Endothelial cell of hepatic sinusoid (primary cell): ENCODE measurements around the gene GINS2.

ENCODE experiments used
- in situ Hi-C: cut with HindIII; loops from 2 replicates; pipeline ENCODE4 v1.10.0; 2017; ENCODE audit warnings: low sequenced_read_pairs

GINS2 gene

GRCh38 chr16:85657267-85657650 is 31.5 kb downstream of the GINS2 start:
- in situ Hi-C loops = loop anchor here (5.0 kb wide), 1 partner anchor 65 kb away; no protein-coding TSS in a partner anchor

DNA sequence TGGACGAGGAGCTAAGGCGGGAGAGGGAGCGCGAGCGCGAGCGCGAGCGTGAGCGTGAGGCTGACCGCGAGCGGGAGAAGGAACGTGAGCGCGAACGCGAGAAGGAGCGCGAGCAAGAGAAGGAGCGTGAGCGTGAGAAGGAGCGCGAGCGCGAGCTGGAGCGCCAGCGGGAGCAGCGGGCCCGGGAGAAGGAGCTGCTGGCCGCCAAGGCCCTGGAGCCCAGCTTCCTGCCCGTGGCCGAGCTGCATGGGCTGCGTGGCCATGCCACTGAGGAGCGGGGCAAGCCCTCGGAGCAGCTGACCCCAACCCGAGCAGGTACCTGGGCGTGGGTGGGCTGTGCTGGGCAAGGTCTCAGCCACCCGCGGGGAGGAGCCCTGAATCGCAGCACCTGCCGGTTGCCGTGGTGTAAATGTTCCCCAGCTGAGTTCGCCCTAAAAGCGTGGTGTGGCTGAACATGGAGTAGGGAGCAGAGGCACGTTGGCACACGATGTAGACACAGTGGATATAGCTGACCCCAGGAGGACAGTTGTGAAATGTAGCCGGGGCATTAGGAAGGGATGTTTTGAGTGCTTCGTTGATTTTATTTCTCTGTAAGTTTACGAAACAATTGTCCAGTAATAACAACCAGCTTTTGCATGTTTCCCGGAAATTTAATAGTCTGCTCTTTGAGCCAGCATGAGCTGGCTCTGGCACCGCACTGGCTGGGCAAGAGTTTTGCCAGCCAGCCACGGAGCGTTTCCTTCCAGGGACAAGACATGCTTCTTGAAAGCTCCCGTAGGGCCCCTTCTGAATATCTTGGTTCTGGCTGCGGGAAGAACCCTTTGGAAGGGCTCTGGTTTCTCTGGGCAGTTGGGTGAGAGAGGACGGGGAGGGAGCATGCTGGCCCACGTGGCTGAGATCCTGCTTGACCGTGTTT is 32.1 kb downstream of the GINS2 start:
- in situ Hi-C loops = loop anchor here (5.0 kb wide), 1 partner anchor 66 kb away; no protein-coding TSS in a partner anchor

DNA sequence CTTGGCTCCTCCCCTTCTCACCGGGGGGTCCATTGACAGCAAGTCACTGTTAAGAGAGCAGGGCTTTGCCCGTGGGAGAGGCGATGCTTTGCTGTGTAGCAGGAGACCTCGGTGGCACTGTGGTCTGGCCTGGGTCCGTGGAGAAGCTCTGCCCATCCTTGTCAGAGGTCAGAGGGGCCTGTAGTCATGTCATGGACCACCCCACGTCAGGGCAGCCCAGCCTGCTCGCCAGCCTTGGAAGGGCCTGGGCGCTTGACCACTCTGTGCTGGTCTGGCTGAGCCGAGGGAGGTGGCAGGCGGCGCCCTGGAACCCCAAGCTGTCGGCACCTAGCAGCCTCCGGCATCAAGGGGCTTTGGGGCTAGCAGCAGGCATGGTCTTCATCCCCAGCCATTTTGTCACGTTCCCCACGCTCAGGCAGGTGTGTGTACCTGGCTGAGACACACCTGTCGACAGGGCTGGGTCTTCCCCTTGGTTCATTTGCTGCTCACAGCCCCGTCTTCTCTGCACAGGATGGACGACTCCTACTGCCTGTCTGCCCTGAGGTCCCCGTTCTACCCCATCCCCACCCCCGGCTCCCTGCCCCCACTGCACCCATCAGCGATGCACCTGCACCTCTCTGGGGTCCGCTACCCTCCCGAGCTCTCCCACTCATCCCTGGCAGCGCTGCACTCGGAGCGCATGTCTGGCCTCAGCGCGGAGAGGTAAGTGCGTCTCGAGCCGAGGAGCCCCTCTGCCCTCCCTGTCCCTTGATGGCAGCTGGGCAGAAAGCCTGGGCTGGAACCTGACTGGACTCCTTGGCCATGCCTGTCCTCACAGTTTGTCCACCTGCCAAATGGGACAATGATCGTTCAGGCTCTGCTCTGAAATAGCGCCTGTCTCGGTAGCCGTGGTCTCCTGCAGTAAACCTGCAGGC is 33.3 kb downstream of the GINS2 start:
- in situ Hi-C loops = loop anchor here (5.0 kb wide), 1 partner anchor 67 kb away; no protein-coding TSS in a partner anchor

DNA sequence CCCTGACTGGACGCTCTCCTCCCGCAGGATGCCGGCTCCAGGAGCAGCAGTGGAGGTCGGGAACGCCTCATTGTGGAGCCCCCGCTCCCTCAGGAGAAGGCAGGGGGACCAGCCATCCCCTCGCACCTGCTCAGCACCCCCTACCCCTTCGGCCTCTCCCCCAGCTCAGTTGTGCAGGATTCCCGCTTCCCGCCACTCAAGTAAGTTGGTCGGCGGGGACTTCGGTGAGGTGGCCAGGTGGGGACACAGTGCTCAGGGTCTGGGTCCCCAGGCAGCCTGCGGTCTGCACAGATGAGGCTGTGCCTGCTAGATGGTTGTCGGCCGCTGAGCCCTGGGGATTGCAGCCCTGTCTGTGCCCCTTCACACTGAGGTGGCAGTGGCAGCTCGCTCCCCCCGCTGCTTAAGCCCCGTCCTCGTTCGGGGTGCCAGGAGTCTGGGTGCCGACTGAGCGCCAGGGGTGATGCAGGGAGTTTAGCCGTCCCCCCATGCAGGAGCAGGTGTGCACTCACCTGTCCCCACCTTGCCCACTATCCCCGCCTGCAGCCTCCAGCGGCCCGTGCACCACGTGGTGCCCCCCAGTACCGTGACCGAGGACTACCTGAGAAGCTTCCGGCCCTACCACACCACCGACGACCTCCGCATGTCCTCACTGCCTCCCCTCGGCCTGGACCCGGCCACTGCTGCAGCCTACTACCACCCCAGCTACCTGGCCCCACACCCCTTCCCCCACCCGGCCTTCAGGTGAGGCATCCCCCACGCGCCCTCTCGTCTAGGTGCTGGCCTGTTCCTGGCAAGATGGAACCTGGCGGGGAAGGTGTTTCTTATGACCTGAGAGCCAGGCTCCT is 34.3 kb downstream of the GINS2 start:
- in situ Hi-C loops = loop anchor here (5.0 kb wide), 1 partner anchor 68 kb away; no protein-coding TSS in a partner anchor

- in situ Hi-C loops = no loop called here
Measured at GRCh38 chr16:85653290-85653891, 35.4 kb downstream of the GINS2 start.

GRCh38 chr16:85652431-85653221 is 36.1 kb downstream of the GINS2 start:
- in situ Hi-C loops = no loop called here

GRCh38 chr16:85651629-85652430 is 36.9 kb downstream of the GINS2 start:
- in situ Hi-C loops = no loop called here

- in situ Hi-C loops = no loop called here
Measured at GRCh38 chr16:85650844-85651628, 37.7 kb downstream of the GINS2 start.

- in situ Hi-C loops = no loop called here
Measured at GRCh38 chr16:85650135-85650843, 38.5 kb downstream of the GINS2 start.

DNA sequence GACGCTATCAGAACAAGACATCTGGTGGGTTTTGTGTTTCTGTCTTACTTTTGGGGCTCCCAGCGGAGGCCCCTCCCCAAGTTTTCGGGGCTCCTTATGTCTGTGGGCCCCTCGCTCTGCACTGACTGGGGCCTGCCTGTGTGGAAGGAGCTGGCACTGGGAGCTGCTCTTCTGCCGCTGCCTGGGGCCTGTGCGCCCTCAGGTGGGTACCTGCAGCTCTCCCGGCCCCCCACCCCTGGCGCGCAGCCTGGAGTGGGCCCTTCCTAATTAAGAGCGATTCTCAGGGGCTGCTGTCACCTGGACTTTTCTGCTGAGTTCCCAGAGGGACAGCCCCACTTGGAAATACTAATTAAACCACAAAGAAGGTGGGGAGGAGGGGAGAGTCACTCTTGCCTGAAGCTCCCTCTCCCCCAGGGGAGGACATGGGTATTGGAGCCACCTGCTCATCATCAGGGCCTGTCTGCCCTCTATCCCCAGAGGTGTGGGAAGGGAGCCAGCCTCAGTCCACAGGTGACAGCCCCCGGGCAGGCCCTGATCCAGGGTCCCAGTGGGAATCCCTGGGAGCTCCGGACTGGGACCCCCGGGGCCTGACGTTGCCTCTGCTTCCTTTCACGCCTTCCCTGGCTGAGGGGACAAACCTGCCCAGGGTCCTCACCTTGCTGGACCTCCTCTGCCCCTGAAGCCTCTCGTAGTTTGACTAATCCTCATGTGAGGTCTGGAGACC is 39.2 kb downstream of the GINS2 start:
- in situ Hi-C loops = no loop called here

DNA sequence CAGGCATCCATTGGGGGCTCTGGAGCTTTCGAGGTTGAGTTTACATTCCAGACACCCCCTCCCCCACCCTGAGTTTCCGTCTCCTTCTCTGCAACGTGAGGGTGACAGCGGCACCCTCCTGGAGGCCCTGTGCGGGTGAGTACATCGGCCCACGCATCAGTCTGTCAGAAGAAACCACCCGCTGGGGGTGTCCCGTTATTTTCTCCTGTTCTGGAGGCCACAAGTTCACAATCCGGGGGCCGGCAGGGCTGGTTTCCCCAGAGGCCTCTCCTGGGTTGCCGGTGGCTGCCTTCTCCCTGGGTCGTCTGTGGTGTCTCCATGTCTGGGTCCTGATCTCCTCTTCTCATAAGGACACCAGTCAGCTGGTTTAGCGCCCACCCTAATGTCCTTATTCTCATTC is 39.9 kb downstream of the GINS2 start:
- in situ Hi-C loops = no loop called here

DNA sequence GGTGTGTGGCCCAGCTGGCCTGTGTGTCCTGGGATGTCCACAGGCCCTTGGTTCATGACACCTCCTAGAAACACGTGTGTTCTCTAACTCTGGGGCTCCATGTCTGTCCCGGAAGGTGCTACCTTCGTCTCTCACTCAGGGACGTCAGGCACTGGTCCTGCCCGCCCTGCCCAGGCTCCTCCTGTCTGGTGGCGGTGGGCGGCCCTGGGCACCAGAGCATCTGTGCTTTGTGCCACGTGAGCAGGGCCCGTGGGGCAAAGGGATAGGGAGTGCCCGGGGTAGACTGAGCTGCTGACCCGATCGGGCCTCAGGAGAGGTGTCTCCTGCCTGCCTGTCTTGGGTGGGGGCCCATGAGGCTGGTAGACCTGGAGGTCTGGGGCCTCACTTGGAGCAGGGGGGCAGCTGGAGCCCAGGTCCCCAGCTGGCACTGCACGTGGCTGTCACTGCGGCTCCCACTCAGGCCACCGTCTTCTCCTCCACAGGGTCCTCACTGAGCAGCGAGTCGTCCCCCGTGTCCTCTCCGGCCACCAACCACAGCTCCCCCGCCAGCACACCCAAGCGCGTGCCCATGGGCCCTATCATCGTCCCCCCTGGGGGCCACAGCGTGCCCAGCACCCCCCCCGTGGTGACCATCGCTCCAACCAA is 40.6 kb downstream of the GINS2 start:
- in situ Hi-C loops = no loop called here

GRCh38 chr16:85646976-85647375 is 41.8 kb downstream of the GINS2 start:
- in situ Hi-C loops = no loop called here

GRCh38 chr16:85646358-85646907 is 42.3 kb downstream of the GINS2 start:
- in situ Hi-C loops = no loop called here

GRCh38 chr16:85645021-85645589 is 43.6 kb downstream of the GINS2 start:
- in situ Hi-C loops = no loop called here
